HepG2 (cell line): ENCODE results near the gene SP7. TPM values are rescaled to one million over a fixed set of nuclear protein-coding genes. Genes with fewer than 3 reads are reported as not detected.

ENCODE experiments used
- CREB1 ChIP-seq, 2 experiments: fragments of 450-650 bp in 1 of 2; IDR thresholded peaks; 2 replicates each; pipeline ENCODE4 v1.6.1; 2016 to 2017; ENCODE audit warnings: control low read depth in 1 of 2, mild to moderate bottlenecking in 1 of 2, missing compliant biosample characterization in 1 of 2, missing genetic modification characterization in 1 of 2
- CREM ChIP-seq, 2 experiments: sonication (generic) in 1 of 2; formaldehyde crosslinking in 1 of 2; IDR thresholded peaks; 2 replicates each; pipeline versions ENCODE4 v1.4.0 to v1.6.1; 2016 to 2020; ENCODE audit warnings: antibody characterized with exemption in 1 of 2, mild to moderate bottlenecking in 1 of 2, missing genetic modification reagents in 1 of 2
- E2F5 ChIP-seq: sonication (generic); formaldehyde crosslinking; conservative IDR thresholded peaks from 2 replicates; pipeline ENCODE4 v1.4.0; 2020; ENCODE audit warnings: missing genetic modification reagents
- FOXK1 ChIP-seq: sonication (generic); formaldehyde crosslinking; IDR thresholded peaks from 2 replicates; pipeline ENCODE4 v1.4.0; 2020; ENCODE audit warnings: low read depth, missing genetic modification reagents, borderline replicate concordance
- GPBP1L1 ChIP-seq: sonication (generic); formaldehyde crosslinking; IDR thresholded peaks from 2 replicates; pipeline ENCODE4 v1.5.0; 2020; ENCODE audit warnings: mild to moderate bottlenecking, missing genetic modification reagents
- PCBP1 ChIP-seq: fragments of 200-400 bp; formaldehyde crosslinking; IDR thresholded peaks from 2 replicates; pipeline ENCODE4 v1.6.1; 2017; ENCODE audit warnings: mild to moderate bottlenecking, low read depth, low read length, borderline replicate concordance
- POGZ ChIP-seq: sonication (generic); formaldehyde crosslinking; IDR thresholded peaks from 2 replicates; pipeline ENCODE4 v1.4.0; 2020; ENCODE audit warnings: mild to moderate bottlenecking, missing genetic modification reagents
- RBM39 ChIP-seq: fragments of 200-400 bp; formaldehyde crosslinking; IDR thresholded peaks from one replicate; pipeline ENCODE4 v1.6.1; 2018; ENCODE audit warnings: antibody characterized with exemption, mild to moderate bottlenecking, low read depth, low read length; ENCODE audit not compliant: poor library complexity, severe bottlenecking
- SALL1 ChIP-seq: sonication (generic); formaldehyde crosslinking; IDR thresholded peaks from 2 replicates; pipeline ENCODE4 v1.8.0; 2022; ENCODE audit warnings: mild to moderate bottlenecking, missing genetic modification reagents
- SCMH1 ChIP-seq: sonication (generic); formaldehyde crosslinking; IDR thresholded peaks from 2 replicates; pipeline ENCODE4 v1.9.0; 2021; ENCODE audit warnings: missing genetic modification reagents, mild to moderate bottlenecking, borderline replicate concordance
- SRSF1 ChIP-seq: fragments of 200-400 bp; formaldehyde crosslinking; optimal IDR thresholded peaks from 2 replicates; pipeline ENCODE3; 2017; ENCODE audit warnings: mild to moderate bottlenecking, low read depth, low read length, moderate library complexity
- TBL1XR1 ChIP-seq: fragments of 150-350 bp; IDR thresholded peaks from 2 replicates; pipeline ENCODE4 v1.6.1; 2014; ENCODE audit warnings: borderline replicate concordance, low read length; ENCODE audit not compliant: partially characterized antibody
- TEAD3 ChIP-seq: optimal IDR thresholded peaks from 2 replicates; pipeline ENCODE3; 2016; ENCODE audit warnings: borderline replicate concordance
- ZNF704 ChIP-seq: sonication (generic); formaldehyde crosslinking; IDR thresholded peaks from 2 replicates; pipeline ENCODE4 v1.8.1; 2023; ENCODE audit warnings: mild to moderate bottlenecking, inconsistent platforms, moderate library complexity, missing genetic modification reagents, borderline replicate concordance
- ZNF747 ChIP-seq: sonication (generic); formaldehyde crosslinking; IDR thresholded peaks from 2 replicates; pipeline ENCODE4 v1.8.1; 2023; ENCODE audit warnings: missing genetic modification reagents, mild to moderate bottlenecking, borderline replicate concordance
- ZNF781 ChIP-seq: sonication (generic); formaldehyde crosslinking; IDR thresholded peaks from 2 replicates; pipeline ENCODE4 v1.5.1; 2020; ENCODE audit warnings: borderline replicate concordance, mild to moderate bottlenecking, missing genetic modification reagents; ENCODE audit errors: not compliant biosample characterization
- ZSCAN25 ChIP-seq: sonication (generic); formaldehyde crosslinking; IDR thresholded peaks from 2 replicates; pipeline ENCODE4 v1.8.0; 2022; ENCODE audit warnings: mild to moderate bottlenecking, missing genetic modification reagents
- polyA plus RNA-seq, 8 experiments: library from polyadenylated mRNA; depleted of rRNA in 3 of 8; stranded (reverse) in 7 of 8; unstranded in 1 of 8; fragments of >200 nt; fragmentation: Illumina TruSeq in 4 of 8; extraction: Trizol in 4 of 8; gene quantifications; 2 replicates each; pipeline versions ENCODE4 v1.2.1 to v1.2.3, GENCODE V29; 2011 to 2016; ENCODE audit warnings: low read depth in 4 of 8, missing spikeins in 1 of 8, mixed read lengths in 1 of 8; ENCODE audit not compliant: insufficient read depth in 1 of 8
- total RNA-seq, 5 experiments: library from RNA; depleted of rRNA; stranded (reverse); fragments of >200 nt; fragmentation: Illumina TruSeq; extraction: Trizol; gene quantifications; 2 replicates each; pipeline ENCODE4 v1.2.3, GENCODE V29; 2016; ENCODE audit warnings: low read depth in 1 of 5
- TF ChIP-seq, protein P1 (sequence below): sonication (generic); formaldehyde crosslinking; IDR thresholded peaks from 2 replicates; pipeline ENCODE4 v1.4.0; 2020; ENCODE audit warnings: missing genetic modification reagents
- TF ChIP-seq, protein P2 (sequence below): sonication (generic); formaldehyde crosslinking; IDR thresholded peaks from 2 replicates; pipeline ENCODE4 v1.9.0; 2021; ENCODE audit warnings: missing genetic modification reagents, borderline replicate concordance

Gene SP7
- total and polyA plus RNA-seq, 2 of the 13 experiments (the other 11 are each of a cell fraction or from before 2014, with no cell fraction given): not detected

DNA sequence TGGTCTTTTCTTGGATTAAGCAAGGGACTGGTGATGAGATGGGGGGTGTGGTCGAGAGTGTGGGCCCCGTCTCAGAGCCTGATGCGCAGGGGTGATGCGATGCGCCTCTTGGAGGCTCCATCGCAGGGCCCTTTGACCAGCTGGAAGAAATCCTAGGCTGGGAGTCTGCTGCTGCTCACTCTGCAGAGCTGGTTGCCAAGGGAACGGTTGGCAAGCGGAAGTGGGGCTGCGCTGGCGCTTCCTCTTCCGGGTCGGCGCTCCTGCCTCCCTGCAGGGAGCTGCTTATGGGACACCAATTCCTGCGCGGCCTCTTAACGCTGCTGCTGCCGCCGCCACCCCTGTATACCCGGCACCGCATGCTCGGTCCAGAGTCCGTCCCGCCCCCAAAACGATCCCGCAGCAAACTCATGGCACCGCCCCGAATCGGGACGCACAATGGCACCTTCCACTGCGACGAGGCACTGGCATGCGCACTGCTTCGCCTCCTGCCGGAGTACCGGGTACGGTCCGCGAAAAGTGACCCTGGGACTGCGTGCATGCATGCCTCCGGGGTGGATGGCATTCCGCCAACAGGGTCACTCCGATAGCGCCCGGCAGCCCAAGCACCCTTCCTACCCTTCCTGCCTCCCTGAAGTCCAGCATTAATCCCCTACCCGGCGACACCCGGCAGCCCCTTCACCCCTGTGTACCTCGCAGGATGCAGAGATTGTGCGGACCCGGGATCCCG lies 36.5 kb downstream of the SP7 start, which contains the start of gene MYG1 (continued):
- TF ChIP-seq GPBP1L1 (CRISPR knock-in tag) (no peak), POGZ (CRISPR knock-in tag) (peak; percentile 57), ZSCAN25 (CRISPR knock-in tag) (peak; percentile 79; the same call in 1 of the 2 replicates), FOXK1 (CRISPR knock-in tag) (peak; percentile 43; the same call in 1 of the 2 replicates), SRSF1 (peak; percentile 84), TEAD3 (peak; percentile 41), CREB1 (IDR thresholded peaks at IDR 0.05) (no peak), CREB1 (CRISPR knock-in tag; IDR thresholded peaks at IDR 0.05) (no peak), CREM (IDR thresholded peaks at IDR 0.05) (peak; percentile 69), CREM (CRISPR knock-in tag; IDR thresholded peaks at IDR 0.05) (no peak), SALL1 (CRISPR knock-in tag) (peak; percentile 90), ZNF747 (CRISPR knock-in tag) (peak; percentile 68; the same call in 1 of the 2 replicates), ZNF781 (CRISPR knock-in tag) (no peak), SCMH1 (CRISPR knock-in tag) (no peak), TBL1XR1 (no peak), E2F5 (CRISPR knock-in tag) (peak; percentile 58), ZNF704 (CRISPR knock-in tag) (peak; percentile 81; the same call in 1 of the 2 replicates), RBM39 (peak; percentile 75), PCBP1 (no peak; the same call in 1 of the 2 replicates)
- TF ChIP-seq, protein P1, sequence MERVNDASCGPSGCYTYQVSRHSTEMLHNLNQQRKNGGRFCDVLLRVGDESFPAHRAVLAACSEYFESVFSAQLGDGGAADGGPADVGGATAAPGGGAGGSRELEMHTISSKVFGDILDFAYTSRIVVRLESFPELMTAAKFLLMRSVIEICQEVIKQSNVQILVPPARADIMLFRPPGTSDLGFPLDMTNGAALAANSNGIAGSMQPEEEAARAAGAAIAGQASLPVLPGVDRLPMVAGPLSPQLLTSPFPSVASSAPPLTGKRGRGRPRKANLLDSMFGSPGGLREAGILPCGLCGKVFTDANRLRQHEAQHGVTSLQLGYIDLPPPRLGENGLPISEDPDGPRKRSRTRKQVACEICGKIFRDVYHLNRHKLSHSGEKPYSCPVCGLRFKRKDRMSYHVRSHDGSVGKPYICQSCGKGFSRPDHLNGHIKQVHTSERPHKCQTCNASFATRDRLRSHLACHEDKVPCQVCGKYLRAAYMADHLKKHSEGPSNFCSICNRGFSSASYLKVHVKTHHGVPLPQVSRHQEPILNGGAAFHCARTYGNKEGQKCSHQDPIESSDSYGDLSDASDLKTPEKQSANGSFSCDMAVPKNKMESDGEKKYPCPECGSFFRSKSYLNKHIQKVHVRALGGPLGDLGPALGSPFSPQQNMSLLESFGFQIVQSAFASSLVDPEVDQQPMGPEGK (CRISPR knock-in tag): peak; percentile 76
- TF ChIP-seq, protein P2, sequence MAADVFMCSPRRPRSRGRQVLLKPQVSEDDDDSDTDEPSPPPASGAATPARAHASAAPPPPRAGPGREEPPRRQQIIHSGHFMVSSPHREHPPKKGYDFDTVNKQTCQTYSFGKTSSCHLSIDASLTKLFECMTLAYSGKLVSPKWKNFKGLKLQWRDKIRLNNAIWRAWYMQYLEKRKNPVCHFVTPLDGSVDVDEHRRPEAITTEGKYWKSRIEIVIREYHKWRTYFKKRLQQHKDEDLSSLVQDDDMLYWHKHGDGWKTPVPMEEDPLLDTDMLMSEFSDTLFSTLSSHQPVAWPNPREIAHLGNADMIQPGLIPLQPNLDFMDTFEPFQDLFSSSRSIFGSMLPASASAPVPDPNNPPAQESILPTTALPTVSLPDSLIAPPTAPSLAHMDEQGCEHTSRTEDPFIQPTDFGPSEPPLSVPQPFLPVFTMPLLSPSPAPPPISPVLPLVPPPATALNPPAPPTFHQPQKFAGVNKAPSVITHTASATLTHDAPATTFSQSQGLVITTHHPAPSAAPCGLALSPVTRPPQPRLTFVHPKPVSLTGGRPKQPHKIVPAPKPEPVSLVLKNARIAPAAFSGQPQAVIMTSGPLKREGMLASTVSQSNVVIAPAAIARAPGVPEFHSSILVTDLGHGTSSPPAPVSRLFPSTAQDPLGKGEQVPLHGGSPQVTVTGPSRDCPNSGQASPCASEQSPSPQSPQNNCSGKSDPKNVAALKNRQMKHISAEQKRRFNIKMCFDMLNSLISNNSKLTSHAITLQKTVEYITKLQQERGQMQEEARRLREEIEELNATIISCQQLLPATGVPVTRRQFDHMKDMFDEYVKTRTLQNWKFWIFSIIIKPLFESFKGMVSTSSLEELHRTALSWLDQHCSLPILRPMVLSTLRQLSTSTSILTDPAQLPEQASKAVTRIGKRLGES (CRISPR knock-in tag): no peak
